ENCODE measurements around the gene GALNTL6. TPM values are rescaled to one million over a fixed set of nuclear protein-coding genes. Genes with fewer than 3 reads are reported as not detected.

Gene GALNTL6
- polyA plus RNA-seq, 1 donor from 2014 or later, result 14.9 TPM

GRCh38 chr4:171920901-171921300, 107.7 kb downstream of the GALNTL6 start:
- Histone ChIP-seq H3K4me2 (ENCODE audit: low read length) (no peak overlapping the region), H3K9me3 (ENCODE audit: low read length) (no peaks in the 10 kb centered on the region), H3K27ac (ENCODE audit: low read length) (no peak overlapping the region), H2AFZ (ENCODE audit: low read depth, low read length) (no peak overlapping the region), H3K9ac (ENCODE audit: low read length) (no peak overlapping the region), H3K9me2 (ENCODE audit: insufficient read depth, low read length) (no peaks in the 10 kb centered on the region), H4K20me1 (ENCODE audit: insufficient read depth) (no peaks in the 10 kb centered on the region), H3F3A (ENCODE audit: insufficient read depth, low read length, poor library complexity, severe bottlenecking) (no peaks in the 10 kb centered on the region), H3K4me3 (ENCODE audit: low read length) (no peak overlapping the region), H3K79me2 (replicated peaks; ENCODE audit: insufficient read depth, low read length) (no peaks in the 10 kb centered on the region), H3K27me3 (ENCODE audit: insufficient read depth, low read depth, low read length) (no peaks in the 10 kb centered on the region), H3K36me3 (ENCODE audit: insufficient read depth, low read length) (no peaks in the 10 kb centered on the region)
- TF ChIP-seq MXI1 (conservative IDR thresholded peaks at IDR 0.05; ENCODE audit: poor library complexity, severe bottlenecking) (no peak), TAF1 (IDR thresholded peaks at IDR 0.05; ENCODE audit: low read depth) (no peak), CTCF (IDR thresholded peaks at IDR 0.05; ENCODE audit: poor library complexity, severe bottlenecking) (no peak), EP300 (conservative IDR thresholded peaks at IDR 0.05; ENCODE audit: poor library complexity, severe bottlenecking) (no peak), REST (IDR thresholded peaks at IDR 0.05; ENCODE audit: borderline replicate concordance) (no peak)

- Histone ChIP-seq H3F3A (ENCODE audit: insufficient read depth, low read length, poor library complexity, severe bottlenecking) (no peaks in the 10 kb centered on the region), H3K36me3 (ENCODE audit: insufficient read depth, low read length) (no peaks in the 10 kb centered on the region), H3K9ac (ENCODE audit: low read length) (no peak overlapping the region), H4K20me1 (ENCODE audit: insufficient read depth) (no peaks in the 10 kb centered on the region), H2AFZ (ENCODE audit: low read depth, low read length) (no peak overlapping the region), H3K9me2 (ENCODE audit: insufficient read depth, low read length) (no peaks in the 10 kb centered on the region), H3K79me2 (replicated peaks; ENCODE audit: insufficient read depth, low read length) (no peaks in the 10 kb centered on the region), H3K4me3 (ENCODE audit: low read length) (no peak overlapping the region), H3K9me3 (ENCODE audit: low read length) (no peaks in the 10 kb centered on the region), H3K27me3 (ENCODE audit: insufficient read depth, low read depth, low read length) (no peaks in the 10 kb centered on the region), H3K27ac (ENCODE audit: low read length) (no peak overlapping the region), H3K4me2 (ENCODE audit: low read length) (no peak overlapping the region)
- TF ChIP-seq MXI1 (conservative IDR thresholded peaks at IDR 0.05; ENCODE audit: poor library complexity, severe bottlenecking) (no peak), RAD21 (conservative IDR thresholded peaks at IDR 0.05) (no peak), REST (IDR thresholded peaks at IDR 0.05; ENCODE audit: borderline replicate concordance) (no peak), CTCF (IDR thresholded peaks at IDR 0.05; ENCODE audit: poor library complexity, severe bottlenecking) (no peak)
Observed at GRCh38 chr4:171924746-171925376, 111.7 kb downstream of the GALNTL6 start.
